ENCODE measurements around the gene FADS1.

FADS1 gene

GRCh38 chr11:61771985-61772455 is 44.8 kb downstream of the FADS1 start:
- Mint-ChIP-seq H3K36me3 (ENCODE audit: low read depth) (no peaks in the 10 kb centered on the region), H3K27ac (no peak overlapping the region), H3K4me3 (no peak overlapping the region), H3K27me3 (ENCODE audit: low read depth) (no peaks in the 10 kb centered on the region), H3K4me1 (peaks cover 4% of the 10 kb centered on the region), H3K9me3 (no peaks in the 10 kb centered on the region)
- TF ChIP-seq, protein P1, sequence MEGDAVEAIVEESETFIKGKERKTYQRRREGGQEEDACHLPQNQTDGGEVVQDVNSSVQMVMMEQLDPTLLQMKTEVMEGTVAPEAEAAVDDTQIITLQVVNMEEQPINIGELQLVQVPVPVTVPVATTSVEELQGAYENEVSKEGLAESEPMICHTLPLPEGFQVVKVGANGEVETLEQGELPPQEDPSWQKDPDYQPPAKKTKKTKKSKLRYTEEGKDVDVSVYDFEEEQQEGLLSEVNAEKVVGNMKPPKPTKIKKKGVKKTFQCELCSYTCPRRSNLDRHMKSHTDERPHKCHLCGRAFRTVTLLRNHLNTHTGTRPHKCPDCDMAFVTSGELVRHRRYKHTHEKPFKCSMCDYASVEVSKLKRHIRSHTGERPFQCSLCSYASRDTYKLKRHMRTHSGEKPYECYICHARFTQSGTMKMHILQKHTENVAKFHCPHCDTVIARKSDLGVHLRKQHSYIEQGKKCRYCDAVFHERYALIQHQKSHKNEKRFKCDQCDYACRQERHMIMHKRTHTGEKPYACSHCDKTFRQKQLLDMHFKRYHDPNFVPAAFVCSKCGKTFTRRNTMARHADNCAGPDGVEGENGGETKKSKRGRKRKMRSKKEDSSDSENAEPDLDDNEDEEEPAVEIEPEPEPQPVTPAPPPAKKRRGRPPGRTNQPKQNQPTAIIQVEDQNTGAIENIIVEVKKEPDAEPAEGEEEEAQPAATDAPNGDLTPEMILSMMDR (IDR thresholded peaks at IDR 0.05; ENCODE audit: unreplicated experiment in 3 of 3): no peak

DNA sequence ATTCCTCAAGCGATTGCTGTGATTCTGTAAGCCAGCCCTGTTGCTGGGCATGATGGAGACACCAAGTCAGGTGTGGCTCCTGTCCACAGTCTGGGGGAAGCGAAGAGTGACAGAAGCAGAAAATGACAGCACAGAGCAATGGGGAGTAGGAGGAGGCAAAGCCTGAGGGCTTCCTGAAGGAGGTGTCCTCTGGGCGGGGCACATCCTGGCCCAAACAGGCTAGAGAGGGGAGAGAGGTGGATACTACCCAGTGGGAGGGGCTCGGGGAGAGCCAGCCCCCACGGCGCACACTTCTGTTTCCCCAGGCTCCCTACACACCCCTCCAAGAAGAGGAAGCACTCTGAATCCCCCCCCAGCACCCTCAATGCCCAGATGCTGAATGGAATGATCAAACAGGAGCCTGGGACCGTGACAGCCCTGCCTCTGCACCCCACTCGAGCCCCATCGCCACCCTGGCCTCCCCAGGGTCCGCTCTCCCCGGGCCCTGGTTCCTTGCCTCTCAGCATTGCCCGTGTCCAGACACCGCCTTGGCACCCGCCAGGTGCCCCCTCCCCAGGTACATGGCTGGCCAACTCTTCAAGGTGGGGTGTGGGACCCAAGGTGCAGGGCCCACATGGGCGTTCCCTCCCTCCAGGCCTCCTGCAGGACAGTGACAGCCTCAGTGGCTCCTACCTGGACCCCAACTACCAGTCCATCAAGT is 45.5 kb downstream of the FADS1 start:
- TF ChIP-seq, protein P1 (IDR thresholded peaks at IDR 0.05; ENCODE audit: unreplicated experiment in 3 of 3): no peak
- no peaks in the 10 kb centered on the region for H3K27me3 Mint-ChIP-seq (ENCODE audit: low read depth)
- H3K9me3 Mint-ChIP-seq: no peaks in the 10 kb centered on the region
- no peak overlapping the region for H3K4me3 Mint-ChIP-seq
- no peaks in the 10 kb centered on the region for H3K36me3 Mint-ChIP-seq (ENCODE audit: low read depth)
- H3K27ac Mint-ChIP-seq: peak overlapping the region in 2 of 3 experiments; percentile 44 to 50
- H3K4me1 Mint-ChIP-seq: peaks cover 4% of the 10 kb centered on the region

GRCh38 chr11:61769946-61770683 is 46.7 kb downstream of the FADS1 start:
- H3K9me3 Mint-ChIP-seq: no peaks in the 10 kb centered on the region
- TF ChIP-seq, protein P1 (IDR thresholded peaks at IDR 0.05; ENCODE audit: unreplicated experiment in 3 of 3): no peak
- peaks cover 4% of the 10 kb centered on the region for H3K4me1 Mint-ChIP-seq
- peak overlapping the region in 1 of 3 experiments; percentile 44 for H3K27ac Mint-ChIP-seq
- H3K27me3 Mint-ChIP-seq (ENCODE audit: low read depth): no peaks in the 10 kb centered on the region
- no peaks in the 10 kb centered on the region for H3K36me3 Mint-ChIP-seq (ENCODE audit: low read depth)
- no peak overlapping the region for H3K4me3 Mint-ChIP-seq

GRCh38 chr11:61769169-61769920 is 47.5 kb downstream of the FADS1 start:
- no peak overlapping the region for H3K4me3 Mint-ChIP-seq
- TF ChIP-seq, protein P1 (IDR thresholded peaks at IDR 0.05; ENCODE audit: unreplicated experiment in 3 of 3): peak in 1 of 3 experiments; percentile 26

GRCh38 chr11:61768376-61769076 is 48.3 kb downstream of the FADS1 start:
- no peak overlapping the region for H3K4me3 Mint-ChIP-seq
- H3K36me3 Mint-ChIP-seq (ENCODE audit: low read depth): no peaks in the 10 kb centered on the region
- peaks cover 3% of the 10 kb centered on the region for H3K27me3 Mint-ChIP-seq (ENCODE audit: low read depth)
- peak overlapping the region; percentile 62 to 76 (median 71) for H3K27ac Mint-ChIP-seq
- TF ChIP-seq, protein P1 (IDR thresholded peaks at IDR 0.05; ENCODE audit: unreplicated experiment in 3 of 3): no peak
- peaks cover 4% of the 10 kb centered on the region for H3K4me1 Mint-ChIP-seq
- H3K9me3 Mint-ChIP-seq: no peaks in the 10 kb centered on the region

More at GRCh38 chr11:61769169-61769920, 47.5 kb downstream of the FADS1 start:
- Mint-ChIP-seq H3K27me3 (ENCODE audit: low read depth) (no peaks in the 10 kb centered on the region), H3K9me3 (no peaks in the 10 kb centered on the region), H3K27ac (no peak overlapping the region), H3K36me3 (ENCODE audit: low read depth) (no peaks in the 10 kb centered on the region), H3K4me1 (peaks cover 4% of the 10 kb centered on the region)

Measured in nephron (organoid).